NCI-H1048 (cell line): ENCODE measurements around the gene KCNIP2.
"Not testable (repeated sequence)": the region's sequence is repeated elsewhere in the genome, so short reads cannot be mapped to it uniquely, and the experiment has no call there.

Experiments used
- DNase-seq: peaks from one replicate; lab custom pipeline; 2025; lab: John Stamatoyannopoulos, UW

Gene KCNIP2

DNA sequence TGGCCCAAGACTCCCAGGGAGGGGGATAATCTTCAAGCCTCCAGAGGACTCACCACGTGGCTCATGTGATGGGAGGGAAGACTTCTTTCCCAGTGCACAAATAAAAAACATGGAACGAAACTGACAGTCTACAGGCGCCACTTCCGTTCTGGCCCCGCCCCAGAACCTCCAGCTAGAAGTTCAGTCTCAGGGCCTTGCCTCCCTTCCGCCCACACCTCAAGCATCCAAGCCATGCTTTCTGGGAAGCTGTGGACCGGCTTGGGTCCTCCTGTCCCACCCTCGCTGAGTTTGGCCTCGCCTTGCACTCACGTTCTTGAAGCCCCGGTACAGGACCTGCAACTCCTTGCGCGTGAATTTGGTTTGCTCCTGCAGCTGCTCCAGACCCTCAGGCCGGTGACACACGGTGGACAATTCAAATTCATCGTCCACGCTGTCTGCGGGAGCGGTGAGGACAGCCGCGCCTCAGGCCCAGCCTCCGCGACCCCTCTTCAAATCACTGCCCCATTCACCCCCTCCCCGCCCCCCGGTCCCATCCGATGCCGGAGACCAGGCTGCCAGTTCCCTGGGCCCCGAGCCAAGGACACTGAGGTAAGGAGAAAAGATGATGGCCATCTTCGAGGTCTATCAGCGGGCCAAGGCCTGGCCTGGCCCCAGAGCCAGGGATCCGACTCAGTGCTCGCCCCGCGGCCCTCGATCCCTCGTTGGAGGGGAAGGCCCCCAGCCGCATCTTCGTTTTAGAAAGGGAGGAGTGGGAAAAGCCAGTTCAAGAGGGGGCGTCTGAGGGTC is 14.6 kb downstream of the KCNIP2 start:
- DNase-seq: no peak

DNA sequence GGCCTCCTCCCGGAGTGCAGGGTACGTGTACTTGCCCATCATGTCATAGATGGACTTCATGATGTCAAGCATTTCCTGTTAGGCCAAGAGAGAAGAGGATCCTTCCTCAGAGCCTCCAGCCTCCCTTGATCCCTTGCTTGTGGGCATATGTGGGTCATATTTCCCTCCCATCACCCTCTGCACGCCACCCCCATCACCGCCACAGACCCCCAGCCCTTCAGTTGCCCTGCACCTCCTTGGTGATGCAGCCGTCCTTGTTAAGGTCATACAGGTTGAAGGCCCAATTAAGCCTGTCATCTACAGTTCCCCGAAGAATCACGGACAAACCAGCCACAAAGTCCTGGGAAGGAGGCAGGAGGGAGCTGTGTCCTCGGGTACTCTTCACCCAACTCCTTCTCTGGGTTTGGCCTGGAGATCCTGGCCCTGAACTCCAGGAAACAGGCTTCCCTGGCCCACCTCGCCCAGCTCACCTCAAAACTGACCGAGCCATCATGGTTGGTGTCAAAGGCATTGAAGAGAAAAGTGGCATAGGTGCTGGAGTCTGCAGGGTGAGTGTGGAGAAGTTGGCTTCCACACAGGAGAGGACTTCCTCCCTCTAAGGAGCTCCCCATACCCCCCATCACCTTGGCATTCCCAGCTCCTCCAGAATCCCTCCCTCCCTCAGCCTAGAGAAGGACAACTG is 15.5 kb downstream of the KCNIP2 start:
- DNase-seq: no peak

DNA sequence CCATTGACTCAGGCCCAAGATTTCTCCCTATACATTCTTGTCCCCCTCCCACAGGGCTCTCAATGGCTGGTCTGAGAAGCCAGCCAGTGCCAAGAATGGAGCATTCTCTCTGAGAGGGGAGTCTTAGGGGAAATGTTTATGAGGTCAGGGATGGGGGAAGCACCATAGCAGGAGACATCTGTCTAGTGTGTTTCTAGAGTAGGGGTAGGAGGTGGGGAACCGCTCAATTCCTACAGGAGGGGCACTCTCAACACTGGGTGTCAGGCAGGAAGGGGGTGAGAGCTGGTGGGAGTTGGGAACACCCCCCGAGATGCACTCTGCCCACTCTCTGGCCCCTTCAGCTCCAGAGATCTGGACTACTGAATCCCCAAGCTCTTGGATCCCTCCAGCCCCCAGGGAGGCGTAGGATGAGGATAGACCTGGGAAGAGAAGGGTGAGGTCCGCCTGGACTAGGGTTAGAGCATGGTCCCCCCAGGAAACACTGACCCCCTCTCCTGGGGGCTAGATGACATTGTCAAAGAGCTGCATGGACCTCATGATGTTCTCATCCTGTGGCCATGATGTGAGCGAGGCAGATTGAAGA is 16.7 kb downstream of the KCNIP2 start:
- DNase-seq: no peak

DNA sequence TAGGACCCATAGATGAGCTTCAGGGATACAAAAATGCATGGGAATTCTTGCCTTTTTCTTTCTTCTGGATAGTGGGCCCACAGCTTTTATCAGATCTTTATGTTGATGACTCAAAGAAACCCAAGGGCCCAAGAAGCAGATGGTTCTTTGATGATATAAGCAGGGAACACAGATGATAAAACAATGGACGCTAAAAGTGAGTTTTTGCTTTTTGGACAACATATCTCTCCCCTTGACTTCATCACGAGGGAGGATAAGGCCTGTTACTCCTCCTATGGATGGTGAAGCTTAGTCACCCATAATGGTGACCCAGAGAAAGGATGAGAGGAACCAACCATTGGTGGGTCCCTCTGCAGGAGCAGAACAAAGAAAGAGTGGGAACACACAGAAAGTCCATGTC is 18.9 kb downstream of the KCNIP2 start:
- no peak for DNase-seq

DNA sequence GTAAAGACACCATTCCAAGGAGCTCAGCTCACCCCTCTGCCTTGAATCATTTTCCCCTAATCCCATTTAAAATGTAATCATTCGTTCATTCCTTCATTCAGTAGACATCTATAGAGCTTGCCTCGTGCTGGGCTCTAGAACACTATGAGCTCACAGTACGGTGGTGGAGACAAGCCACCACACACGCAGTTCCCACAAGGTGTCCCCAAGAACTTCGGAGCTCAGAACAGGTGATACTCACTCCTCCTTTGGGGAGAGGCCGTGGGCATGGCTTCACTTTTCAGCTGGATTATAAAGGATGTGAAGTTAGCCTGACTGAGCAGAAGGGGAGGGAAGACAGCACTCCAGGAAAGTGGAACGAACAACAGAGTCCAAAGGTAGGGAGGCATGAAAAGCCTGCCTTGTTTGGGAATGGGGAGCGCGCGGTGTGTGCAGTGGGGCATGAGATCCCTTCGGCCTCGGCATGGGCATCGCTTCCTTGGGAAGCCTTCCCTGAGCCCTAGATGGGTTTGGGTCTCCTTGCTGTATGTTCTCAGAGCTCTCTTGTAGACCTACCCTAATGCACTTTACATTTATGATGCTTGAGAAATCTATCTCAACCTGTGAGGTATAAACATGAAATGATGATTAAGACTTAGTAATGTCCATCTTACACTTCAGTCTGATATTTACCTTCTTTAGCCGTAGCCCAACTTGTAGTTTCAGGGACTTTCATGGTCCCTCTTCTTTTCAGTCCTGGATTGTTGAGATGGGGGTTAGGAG is 24.5 kb downstream of the KCNIP2 start:
- no peak for DNase-seq

DNA sequence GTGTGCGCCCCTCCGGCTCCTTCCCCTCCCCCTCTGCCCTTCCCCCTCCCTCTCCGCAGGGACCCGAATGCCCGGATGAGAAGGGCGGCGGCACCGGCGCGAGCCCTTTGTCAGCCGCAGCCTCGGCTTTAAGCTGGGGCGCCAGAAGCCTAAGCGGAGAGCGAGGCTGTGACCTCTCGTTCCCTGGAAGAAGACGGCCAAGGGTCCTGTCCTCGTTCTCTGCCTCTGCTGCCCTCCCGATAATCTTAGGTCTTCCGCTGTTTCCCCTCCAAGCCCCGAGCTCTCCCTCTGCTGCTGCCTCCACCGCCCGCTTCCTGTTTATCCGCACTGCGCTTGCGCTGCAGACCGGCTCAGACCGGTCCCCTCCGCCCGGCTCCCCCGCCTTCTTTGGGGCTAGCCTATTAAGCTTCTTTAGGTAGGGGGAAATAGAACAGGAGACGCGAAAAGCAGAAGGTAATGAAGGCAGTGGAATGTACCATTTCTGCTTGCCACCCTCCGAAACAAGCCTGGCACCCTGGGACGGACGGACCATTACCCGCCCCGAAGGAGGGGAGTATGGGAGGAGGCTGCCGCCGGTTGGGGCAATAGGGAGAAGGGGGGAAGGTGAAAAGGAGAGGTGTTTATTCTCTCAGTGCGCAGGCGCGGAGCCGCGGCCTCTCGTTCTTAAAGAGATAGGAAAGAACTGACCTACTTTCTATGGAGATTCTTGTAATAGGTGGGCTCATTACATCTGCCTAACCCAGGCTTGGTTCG is 25.3 kb downstream of the KCNIP2 start, which contains the start of gene OGA:
Gene OGA (minus strand): TSS at position 326 of the 753 bp plus-strand sequence. CDS start 422 bp downstream, outside the sequence.
- peak; percentile 98 for DNase-seq

DNA sequence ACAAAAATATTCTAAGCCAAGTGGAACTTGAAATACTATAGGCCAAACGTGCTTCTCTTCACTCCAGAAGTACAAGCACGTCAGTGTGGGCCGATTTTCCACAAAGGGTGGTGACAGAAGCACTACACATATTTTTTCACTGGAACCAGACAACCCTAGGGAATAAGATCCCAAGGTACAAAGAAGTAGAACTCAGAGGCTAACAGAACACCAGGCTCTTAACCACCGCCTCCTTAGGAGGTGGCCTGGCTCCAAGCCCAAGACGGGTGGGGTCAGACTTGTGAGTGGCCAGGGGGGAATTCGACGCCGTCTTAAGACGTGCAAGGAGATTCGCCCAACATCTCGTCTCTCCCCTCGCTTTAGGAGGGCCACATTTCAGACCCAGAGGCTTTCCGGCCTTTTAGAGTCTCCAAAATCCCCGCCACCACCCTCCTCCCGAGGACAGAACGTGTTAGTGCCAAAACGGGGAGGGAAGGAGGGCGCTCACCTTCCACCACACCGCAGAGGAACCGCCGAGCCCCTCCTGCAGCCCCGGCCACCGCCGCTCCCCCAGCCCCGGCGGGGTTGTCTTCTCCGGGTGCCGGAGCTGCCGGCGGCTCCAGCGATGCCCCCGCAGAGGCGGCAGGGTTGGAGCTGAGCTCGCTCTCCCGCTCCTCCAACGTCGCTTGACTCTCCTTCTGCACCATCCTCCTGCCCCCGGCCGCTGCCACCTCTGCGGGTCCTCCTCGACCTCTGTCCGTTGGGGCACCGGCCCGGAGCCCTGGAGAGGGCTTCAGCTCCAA is 26.1 kb downstream of the KCNIP2 start:
- no peak for DNase-seq

DNA sequence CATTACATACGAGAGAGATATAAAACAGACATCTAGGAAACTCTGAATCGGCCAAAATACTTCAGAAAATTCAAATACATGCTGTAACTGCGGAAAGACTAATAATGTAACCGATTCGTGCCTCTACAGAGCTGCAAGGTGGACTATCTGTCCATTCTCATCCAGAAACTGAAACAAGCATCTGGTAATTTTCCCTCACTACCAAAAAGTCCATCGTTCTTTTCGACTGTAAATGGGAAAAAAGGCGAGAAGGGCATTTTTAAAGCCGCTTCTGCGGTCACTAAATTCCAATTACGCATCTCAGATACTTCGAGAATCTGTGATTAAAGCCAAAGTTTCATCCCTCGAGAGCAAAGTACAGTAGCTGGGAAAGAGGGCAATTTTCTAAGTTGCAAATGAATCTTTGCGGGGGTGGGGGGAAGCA is 26.7 kb downstream of the KCNIP2 start:
- no peak for DNase-seq

DNA sequence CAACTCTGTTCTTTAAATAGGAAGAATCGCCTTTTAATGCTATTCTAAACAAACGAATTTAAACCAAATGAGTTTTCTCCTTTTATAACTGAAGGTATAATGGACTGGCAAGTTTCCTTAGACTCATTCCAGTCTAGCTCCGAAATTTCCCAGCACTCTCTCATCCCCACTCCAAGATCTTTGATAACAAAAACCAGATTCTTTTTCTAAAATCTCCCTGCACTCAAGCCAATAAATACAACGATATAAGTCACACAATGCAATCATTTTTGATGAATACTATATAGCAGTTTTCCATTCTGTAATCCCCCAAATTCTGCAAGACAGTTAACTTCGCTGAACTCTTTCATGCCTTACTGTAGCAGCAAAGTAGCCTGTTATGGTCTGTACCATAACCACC is 27.2 kb downstream of the KCNIP2 start:
- no peak for DNase-seq

DNA sequence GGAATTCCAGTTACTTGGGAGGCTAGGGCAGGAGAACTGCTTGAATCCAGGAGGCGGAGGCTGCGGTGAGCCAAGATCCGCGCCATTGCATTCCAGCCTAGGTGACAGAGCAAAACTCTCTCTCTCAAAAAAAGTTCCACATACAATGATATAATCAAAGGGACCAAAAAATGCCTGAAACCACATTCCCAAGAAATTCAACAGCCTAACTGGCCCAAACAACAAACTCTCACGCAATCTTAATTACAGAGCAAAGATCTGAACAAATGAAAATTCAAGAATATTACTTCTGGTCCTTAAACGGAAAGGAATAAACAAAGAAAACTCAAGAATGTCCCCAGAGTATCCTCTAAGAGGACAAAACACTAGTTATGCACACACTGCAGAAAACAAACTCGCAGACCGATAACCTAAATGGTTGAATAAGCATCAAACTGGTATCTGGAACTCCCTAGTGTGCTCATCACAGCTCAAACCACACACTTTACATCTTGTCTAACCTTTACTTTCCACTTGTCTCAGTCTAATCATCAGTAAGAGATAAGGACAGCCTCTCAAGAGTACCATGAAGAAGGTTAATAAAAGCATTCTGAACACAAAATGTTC is 29.0 kb downstream of the KCNIP2 start:
- DNase-seq: no peak

DNA sequence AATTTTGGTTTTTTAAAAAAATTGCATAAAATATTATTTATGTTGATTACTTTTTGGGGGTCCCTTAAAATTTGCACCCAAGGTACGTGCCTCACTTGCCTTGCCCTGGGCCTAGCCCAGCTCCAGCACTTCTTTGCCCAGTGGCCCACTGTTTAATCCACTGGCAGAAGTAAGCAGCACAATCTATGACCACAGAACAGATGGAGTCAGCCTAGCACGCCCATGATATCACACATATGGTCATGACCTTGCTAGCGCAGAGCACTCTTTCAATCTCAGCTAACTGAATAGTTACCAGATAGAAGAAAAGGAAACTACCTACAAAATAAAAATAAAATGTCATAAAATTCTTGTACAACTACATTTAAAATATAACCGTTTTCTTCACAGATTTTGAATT is 31.0 kb downstream of the KCNIP2 start:
- no peak for DNase-seq

DNA sequence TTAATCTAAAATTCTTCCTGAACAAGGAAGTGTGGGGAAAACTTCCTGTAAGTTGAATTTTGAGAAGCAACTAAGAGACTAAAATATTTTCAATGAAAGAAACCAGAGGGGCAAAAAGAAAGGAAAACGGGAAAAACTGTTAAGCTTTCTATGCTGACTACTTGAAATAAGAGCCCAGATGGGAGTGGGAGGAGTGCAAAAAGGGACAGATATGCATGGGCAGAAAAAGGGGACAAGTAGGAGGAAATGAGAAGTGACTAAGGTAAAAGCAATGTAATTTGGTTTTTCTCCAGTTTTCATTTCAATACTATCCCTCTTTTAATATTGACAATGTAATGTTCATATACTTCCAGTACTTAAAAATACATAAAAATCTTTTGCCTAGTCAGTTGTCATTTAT is 36.4 kb downstream of the KCNIP2 start:
- DNase-seq: no peak

DNA sequence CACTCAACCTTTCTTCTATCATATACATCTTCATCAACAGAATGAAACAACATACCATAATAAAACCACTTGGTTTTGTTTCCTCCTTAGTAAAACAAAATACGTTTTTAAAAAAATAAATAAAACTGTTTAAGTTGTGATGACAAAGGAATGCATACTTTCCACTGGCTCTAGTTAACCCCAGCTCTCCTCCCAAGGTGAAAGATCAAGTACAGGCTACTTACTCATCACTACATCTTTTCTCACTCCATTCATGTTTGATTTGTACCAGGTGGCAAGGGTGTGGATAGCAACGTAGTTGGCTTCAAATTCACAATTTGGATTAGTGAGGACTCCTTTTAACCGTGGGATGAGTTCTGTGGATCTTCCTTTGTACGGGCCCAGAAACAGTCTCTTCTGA is 40.1 kb downstream of the KCNIP2 start:
- DNase-seq: no peak

DNA sequence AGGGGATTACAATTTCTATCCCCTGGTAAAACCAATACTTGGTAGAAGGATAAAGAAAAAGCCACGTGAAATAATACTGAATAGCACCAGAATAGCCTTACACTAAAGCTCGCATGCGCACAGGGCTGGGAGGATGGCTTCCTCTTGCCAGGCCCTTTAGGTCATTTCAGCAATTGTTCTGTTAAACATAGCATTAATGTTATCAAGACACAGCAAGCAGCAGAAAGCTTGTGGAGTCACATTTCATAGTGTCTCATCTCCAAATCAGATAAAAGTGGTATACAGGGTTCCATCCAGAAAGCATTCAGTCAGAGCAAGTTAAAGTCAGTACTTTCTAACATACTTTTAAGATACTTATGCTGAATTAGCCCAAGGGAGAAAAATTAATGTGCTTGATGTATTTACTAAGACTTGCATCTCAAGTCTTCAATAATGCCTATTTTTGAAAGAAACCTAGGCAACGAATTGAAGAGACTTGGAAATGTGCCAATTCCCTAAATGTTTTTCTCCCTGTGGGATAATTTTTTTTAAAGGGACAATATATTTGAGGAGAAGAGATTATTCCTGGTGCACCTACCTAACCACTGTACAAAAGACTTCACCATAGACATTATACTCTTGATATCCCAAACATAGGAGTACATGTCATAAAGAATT is 46.1 kb downstream of the KCNIP2 start:
- DNase-seq: no peak

DNA sequence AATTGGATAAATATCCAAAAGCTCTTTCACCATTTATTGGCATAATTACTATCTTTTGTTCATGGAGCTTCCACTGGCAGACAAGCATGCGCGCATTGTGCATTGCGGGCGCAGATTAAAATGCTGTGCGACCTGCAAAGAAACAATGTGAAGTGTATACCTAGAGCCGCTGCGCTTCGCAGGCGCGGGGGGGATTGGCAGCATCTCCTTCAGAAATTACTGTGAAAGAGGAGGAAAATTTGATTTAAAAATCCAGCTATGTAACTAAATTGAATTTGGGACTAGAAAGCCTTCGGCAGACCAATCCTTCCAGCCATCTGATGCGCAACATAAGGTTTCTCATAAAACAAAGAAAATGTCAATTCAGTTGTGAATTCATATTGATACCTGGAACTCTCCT is 50.1 kb downstream of the KCNIP2 start:
- DNase-seq: no peak

DNA sequence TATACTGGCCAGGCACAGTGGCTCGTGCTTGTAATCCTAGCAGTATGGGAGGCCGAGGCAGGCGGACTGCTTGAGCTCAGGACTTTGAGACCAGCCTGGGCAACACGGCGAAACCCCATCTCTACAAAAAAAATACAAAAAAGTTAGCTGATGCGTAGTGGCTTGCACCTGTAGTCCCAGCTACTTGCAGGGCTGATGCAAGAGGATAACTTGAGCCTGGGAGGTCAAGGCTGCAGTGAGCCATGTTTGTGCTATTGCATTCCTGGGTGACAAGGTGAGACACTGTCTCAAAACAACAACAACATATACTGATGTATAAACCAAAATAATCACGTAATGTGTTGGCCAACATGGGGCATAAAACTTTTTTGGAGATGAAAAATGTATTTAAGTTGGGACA is 53.9 kb downstream of the KCNIP2 start:
- DNase-seq: no peak

DNA sequence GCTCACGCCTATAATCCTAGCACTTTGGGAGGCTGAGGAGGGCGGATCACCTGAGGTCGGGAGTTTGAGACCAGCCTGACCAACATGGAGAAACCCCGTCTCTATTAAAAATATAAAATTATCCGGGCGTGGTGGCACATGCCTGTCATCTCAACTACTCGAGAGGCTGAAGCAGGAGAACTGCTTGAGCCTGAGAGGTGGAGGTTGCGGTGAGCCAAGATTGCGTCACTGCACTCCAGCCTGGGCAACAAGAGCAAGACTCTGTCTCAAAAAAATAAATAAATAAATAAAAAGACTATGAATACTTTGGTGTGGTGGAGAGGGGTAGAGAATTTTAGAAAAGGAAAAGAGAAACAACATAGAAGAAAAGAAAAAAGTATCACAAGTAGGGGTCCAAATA is 54.4 kb downstream of the KCNIP2 start:
- DNase-seq: not testable (repeated sequence)

DNA sequence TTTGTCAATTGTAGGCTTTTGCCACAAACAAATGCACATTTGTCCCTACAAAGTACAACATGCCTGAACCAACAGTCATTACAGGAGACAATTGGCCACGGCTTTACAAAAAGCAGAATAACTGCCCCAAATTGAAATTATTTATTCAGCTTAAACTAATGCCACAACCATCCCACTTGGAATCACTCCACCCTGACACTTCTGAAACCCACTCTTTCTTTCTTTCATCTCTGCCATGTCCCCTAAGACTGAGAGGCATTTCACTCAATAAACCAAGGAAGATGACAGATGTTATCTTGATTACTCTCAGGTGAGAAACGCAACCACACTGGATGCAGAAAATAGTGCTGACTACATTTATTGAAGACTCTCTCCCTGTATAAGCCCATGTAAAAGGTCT is 57.8 kb downstream of the KCNIP2 start:
- no peak for DNase-seq

DNA sequence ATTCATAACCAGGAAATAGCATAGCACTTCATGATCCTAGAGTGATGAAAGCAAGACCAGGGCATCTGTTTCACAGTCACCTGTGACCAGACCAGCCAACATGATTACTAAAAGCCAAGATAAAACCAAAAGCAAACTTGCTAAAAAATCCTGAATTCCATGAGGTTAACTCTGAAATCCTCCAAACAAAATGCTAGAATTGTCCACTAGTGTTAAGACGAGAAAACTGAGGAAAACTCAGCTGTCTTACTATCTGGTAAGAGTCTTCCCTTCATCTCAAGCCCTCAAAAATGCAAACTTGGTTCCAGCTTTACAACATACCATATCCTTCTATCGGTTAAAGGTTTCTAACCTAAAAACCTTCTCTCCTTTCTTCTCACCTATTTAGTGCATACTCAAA is 59.0 kb downstream of the KCNIP2 start:
- DNase-seq: no peak

DNA sequence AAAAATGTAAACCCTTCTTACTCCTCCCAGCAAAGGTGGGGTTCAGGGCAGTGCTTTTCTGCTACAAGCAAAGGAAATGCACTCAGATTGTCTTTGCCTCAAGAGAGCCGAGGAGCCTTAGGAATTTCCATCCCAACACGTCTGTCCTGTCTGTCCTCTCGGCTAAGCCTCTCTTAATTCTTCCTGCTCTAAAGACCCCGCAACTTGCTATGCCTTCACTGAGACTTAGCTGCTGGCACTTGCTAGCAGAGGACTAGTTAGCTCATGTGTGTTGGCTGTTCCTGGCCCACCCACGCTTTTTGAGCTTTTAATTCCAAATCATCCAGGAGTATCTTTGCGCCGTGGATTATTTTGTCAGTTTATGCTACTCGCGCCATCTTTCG is 59.9 kb downstream of the KCNIP2 start:
- no peak for DNase-seq
